Endodermal cell (in vitro differentiated cells): ENCODE measurements around the gene GDF10. TPM values are rescaled to one million over a fixed set of nuclear protein-coding genes. Genes with fewer than 3 reads are reported as not detected.

ENCODE experiments used
- DNase-seq: peaks from one replicate; pipeline ENCODE4 v3.0.0-alpha.2; 2017
- H3K27ac ChIP-seq: 2 replicates; pipeline ENCODE4 v1.5.1; 2013; ENCODE audit warnings: mild to moderate bottlenecking, low read depth, low read length, moderate library complexity
- H3K27me3 ChIP-seq: 2 replicates; pipeline ENCODE4 v1.6.1; 2013; ENCODE audit warnings: mild to moderate bottlenecking, low read length, moderate library complexity; ENCODE audit not compliant: insufficient read depth, control insufficient read depth, poor library complexity, severe bottlenecking
- H3K36me3 ChIP-seq: 2 replicates; pipeline ENCODE4 v1.7.0; 2013; ENCODE audit warnings: mild to moderate bottlenecking, low read length, moderate library complexity; ENCODE audit not compliant: control insufficient read depth, insufficient read depth
- H3K4me1 ChIP-seq: one replicate; pipeline ENCODE4 v1.7.0; 2013; ENCODE audit warnings: low read length; ENCODE audit not compliant: control insufficient read depth, insufficient read depth
- H3K4me3 ChIP-seq: 2 replicates; pipeline ENCODE4 v1.5.1; 2013; ENCODE audit warnings: mild to moderate bottlenecking, low read length, moderate library complexity
- H3K9ac ChIP-seq: 2 replicates; pipeline ENCODE4 v1.6.1; 2013; ENCODE audit warnings: mild to moderate bottlenecking, low read length, moderate library complexity; ENCODE audit not compliant: poor library complexity, severe bottlenecking; ENCODE audit errors: extremely low read depth
- H3K9me3 ChIP-seq: 2 replicates; pipeline ENCODE4 v1.6.1; 2013; ENCODE audit warnings: mild to moderate bottlenecking, low read length, moderate library complexity; ENCODE audit not compliant: control insufficient read depth
- H3K27ac Mint-ChIP-seq: 2 replicates; pipeline ENCODE4 v1.8.0; 2020; ENCODE audit warnings: mixed read lengths
- H3K27me3 Mint-ChIP-seq: 2 replicates; pipeline ENCODE4 v1.8.0; 2021; ENCODE audit warnings: mild to moderate bottlenecking, mixed read lengths; ENCODE audit not compliant: insufficient read depth
- H3K36me3 Mint-ChIP-seq: 2 replicates; pipeline ENCODE4 v1.8.0; 2020; ENCODE audit warnings: low read depth, mixed read lengths
- H3K4me1 Mint-ChIP-seq: 2 replicates; pipeline ENCODE4 v1.8.0; 2020; ENCODE audit warnings: mixed read lengths
- H3K4me3 Mint-ChIP-seq: 2 replicates; pipeline ENCODE4 v1.8.0; 2020; ENCODE audit warnings: mild to moderate bottlenecking, moderate library complexity, mixed read lengths
- H3K9me3 Mint-ChIP-seq: 2 replicates; pipeline ENCODE4 v1.8.0; 2020; ENCODE audit warnings: mild to moderate bottlenecking, mixed read lengths
- CTCF ChIP-seq: fragments of 200-600 bp; sonication (generic); conservative IDR thresholded peaks from 2 replicates; pipeline ENCODE4 v1.5.0; 2021; ENCODE audit warnings: antibody characterized with exemption, mild to moderate bottlenecking
- WGBS, 2 experiments: methylation state at CpG; one replicate each; pipeline versions ENCODE4 v1.1.5 to v1.1.7; 2013; ENCODE audit warnings: missing lambda C conversion rate in 2 of 2, mixed read lengths in 1 of 2; ENCODE audit not compliant: insufficient coverage in 1 of 2, insufficient read length in 1 of 2; 5-methylcytosine and 5-hydroxymethylcytosine counted together
- total RNA-seq, 2 donors: library from RNA; stranded (reverse); fragmentation: NEBNext Ultra II Directional in 1 of 2; extraction: Animal tissue kit (Norgen Biotek cat#: 25700) in 1 of 2; gene quantifications; 2 replicates in 1 of 2; 3 replicates in 1 of 2; pipeline ENCODE4 v1.2.1, GENCODE V29; 2021

Gene GDF10
- total RNA-seq, 2 donors from 2014 or later = not detected

- H3K27ac ChIP-seq = no peak overlapping the region
- no peak overlapping the region for H3K9ac ChIP-seq
- DNase-seq = no peak
- Mint-ChIP-seq H3K27me3 (peaks cover 57% of the 10 kb centered on the region), H3K4me1 (peaks cover 4% of the 10 kb centered on the region), H3K27ac (no peak overlapping the region), H3K4me3 (no peak overlapping the region), H3K9me3 (no peaks in the 10 kb centered on the region), H3K36me3 (no peaks in the 10 kb centered on the region)
- 97 to 100% methylated on average over 1 of the region's 1 CpG for WGBS, 2 experiments
- H3K27me3 ChIP-seq = peaks cover 81% of the 10 kb centered on the region
- no peaks in the 10 kb centered on the region for H3K4me1 ChIP-seq
- no peaks in the 10 kb centered on the region for H3K36me3 ChIP-seq
- no peak for TF ChIP-seq CTCF
- no peak overlapping the region for H3K4me3 ChIP-seq
- H3K9me3 ChIP-seq = no peaks in the 10 kb centered on the region
These were observed 1.3 kb upstream of the GDF10 start for GRCh38 chr10:47298715-47299114.

GRCh38 chr10:47300429-47300931 is 483 bp downstream of the GDF10 start:
- TF ChIP-seq CTCF = peak; percentile 68
- H3K4me1 Mint-ChIP-seq = peaks cover 4% of the 10 kb centered on the region
- Histone ChIP-seq H3K27ac (no peak overlapping the region), H3K4me3 (peak overlapping the region; percentile 68), H3K36me3 (no peaks in the 10 kb centered on the region), H3K9ac (no peak overlapping the region), H3K9me3 (no peaks in the 10 kb centered on the region), H3K4me1 (no peaks in the 10 kb centered on the region), H3K27me3 (peaks cover 83% of the 10 kb centered on the region)
- H3K9me3 Mint-ChIP-seq = no peaks in the 10 kb centered on the region
- H3K4me3 Mint-ChIP-seq = peak overlapping the region; percentile 47
- 5 to 12% methylated on average over 12 to 57 of the region's 57 CpGs for WGBS, 2 experiments
- DNase-seq = peak; percentile 78
- H3K27me3 Mint-ChIP-seq = peaks cover 58% of the 10 kb centered on the region
- H3K27ac Mint-ChIP-seq = no peak overlapping the region
- no peaks in the 10 kb centered on the region for H3K36me3 Mint-ChIP-seq

- no peak overlapping the region for H3K4me3 ChIP-seq
- H3K27me3 Mint-ChIP-seq = peaks cover 62% of the 10 kb centered on the region
These were observed 1.8 kb downstream of the GDF10 start for GRCh38 chr10:47301833-47302232.

More at GRCh38 chr10:47301833-47302232, 1.8 kb downstream of the GDF10 start:
- 88 to 96% methylated on average over 2 of the region's 2 CpGs for WGBS, 2 experiments
- no peak for DNase-seq
- H3K36me3 Mint-ChIP-seq = no peaks in the 10 kb centered on the region
- Histone ChIP-seq H3K9me3 (no peaks in the 10 kb centered on the region), H3K27ac (no peak overlapping the region), H3K27me3 (peaks cover 75% of the 10 kb centered on the region), H3K9ac (no peak overlapping the region), H3K36me3 (no peaks in the 10 kb centered on the region), H3K4me1 (no peaks in the 10 kb centered on the region)
- peaks cover 4% of the 10 kb centered on the region for H3K4me1 Mint-ChIP-seq
- H3K9me3 Mint-ChIP-seq = no peaks in the 10 kb centered on the region
- TF ChIP-seq CTCF = no peak
- no peak overlapping the region for H3K27ac Mint-ChIP-seq
- H3K4me3 Mint-ChIP-seq = no peak overlapping the region
